ENCODE data around the gene LGALS7.

DNA sequence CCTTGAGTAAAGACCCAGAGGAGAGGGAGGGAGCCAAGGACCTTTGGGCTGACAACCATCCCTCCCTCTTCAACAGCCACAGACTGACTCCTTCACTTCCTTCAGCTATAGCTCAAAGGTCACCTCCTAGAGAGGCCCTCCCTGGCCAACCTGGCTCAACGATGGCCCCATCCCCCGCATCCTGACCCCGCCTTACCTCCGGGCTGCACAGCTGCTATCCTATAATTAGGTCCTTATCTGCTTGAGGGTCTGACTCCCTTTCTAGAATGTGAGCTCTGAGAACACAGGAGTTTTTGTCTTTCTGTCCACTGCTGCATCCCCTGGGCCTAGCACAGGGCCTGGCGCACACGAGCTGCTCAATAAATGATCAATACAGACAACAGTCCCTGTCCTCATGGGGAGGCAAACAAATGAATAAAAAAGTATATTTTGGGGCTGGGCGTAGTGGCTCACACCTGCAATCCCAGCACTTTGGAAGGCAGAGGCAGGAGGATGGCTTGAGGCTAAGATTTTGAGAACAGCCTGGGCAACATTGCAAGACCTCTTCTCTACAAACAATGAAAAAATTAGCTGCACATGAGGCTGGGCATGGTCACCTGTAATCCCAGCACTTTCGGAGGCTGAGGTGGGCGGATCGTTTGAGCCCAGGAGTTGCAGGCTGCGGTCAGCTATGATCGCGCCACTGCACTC lies 46.1 kb upstream of the LGALS7 start:
- TF ChIP-seq POLR2AphosphoS5 (IDR thresholded peaks at IDR 0.05) (no peak), POLR2A (IDR thresholded peaks at IDR 0.05) (no peak)
- TF ChIP-seq, protein P1, sequence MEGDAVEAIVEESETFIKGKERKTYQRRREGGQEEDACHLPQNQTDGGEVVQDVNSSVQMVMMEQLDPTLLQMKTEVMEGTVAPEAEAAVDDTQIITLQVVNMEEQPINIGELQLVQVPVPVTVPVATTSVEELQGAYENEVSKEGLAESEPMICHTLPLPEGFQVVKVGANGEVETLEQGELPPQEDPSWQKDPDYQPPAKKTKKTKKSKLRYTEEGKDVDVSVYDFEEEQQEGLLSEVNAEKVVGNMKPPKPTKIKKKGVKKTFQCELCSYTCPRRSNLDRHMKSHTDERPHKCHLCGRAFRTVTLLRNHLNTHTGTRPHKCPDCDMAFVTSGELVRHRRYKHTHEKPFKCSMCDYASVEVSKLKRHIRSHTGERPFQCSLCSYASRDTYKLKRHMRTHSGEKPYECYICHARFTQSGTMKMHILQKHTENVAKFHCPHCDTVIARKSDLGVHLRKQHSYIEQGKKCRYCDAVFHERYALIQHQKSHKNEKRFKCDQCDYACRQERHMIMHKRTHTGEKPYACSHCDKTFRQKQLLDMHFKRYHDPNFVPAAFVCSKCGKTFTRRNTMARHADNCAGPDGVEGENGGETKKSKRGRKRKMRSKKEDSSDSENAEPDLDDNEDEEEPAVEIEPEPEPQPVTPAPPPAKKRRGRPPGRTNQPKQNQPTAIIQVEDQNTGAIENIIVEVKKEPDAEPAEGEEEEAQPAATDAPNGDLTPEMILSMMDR (IDR thresholded peaks at IDR 0.05), result no peak

All from prostate gland (tissue), 2 donors.